GM12878 (cell line): ENCODE measurements around the gene M1AP. TPM values are rescaled to one million over a fixed set of nuclear protein-coding genes. Genes with fewer than 3 reads are reported as not detected.

Source experiments
- ATAC-seq: fragments of 200-7000 bp; cut with Tn5 transposase; 3 replicates; pipeline ENCODE4 v1.9.1; 2020; ENCODE audit warnings: mild to moderate bottlenecking, moderate library complexity
- BruUV-seq: library from RNA; stranded (reverse); fragments of 400-500 nt; replicated peaks from 2 replicates; lab custom pipeline; 2021; lab: Mats Ljungman, UMichigan
- CTCF ChIA-PET: fragments of 300-600 bp; sonication (Branson Sonifier 250); formaldehyde crosslinking; extraction: SDS; loops from one replicate; lab custom pipeline; 2021; ENCODE audit warnings: inconsistent platforms; lab: Yijun Ruan, JAX
- POLR2A ChIA-PET: fragments of 350-600 bp; formaldehyde crosslinking; extraction: SDS; loops from one replicate; lab custom pipeline; 2021; ENCODE audit warnings: inconsistent platforms; lab: Charles Lee
- RAD21 ChIA-PET: fragments of 300-600 bp; sonication (Branson Sonifier 250); formaldehyde crosslinking; loops from one replicate; lab custom pipeline; 2023; ENCODE audit warnings: antibody characterized with exemption; ENCODE audit not compliant: unreplicated experiment; lab: Charles Lee
- SMC1A ChIA-PET: fragments of 300-600 bp; sonication (Branson Sonifier 250); formaldehyde crosslinking; loops from one replicate; lab custom pipeline; 2023; ENCODE audit not compliant: unreplicated experiment, uncharacterized antibody; lab: Charles Lee
- DNase-seq: peaks from one replicate; pipeline ENCODE4 v3.0.0-alpha.2; 2011; ENCODE audit warnings: low read depth, low spot score
- FAIRE-seq: peaks from 3 replicates; lab custom pipeline; 2011; peaks lifted over from hg19 to GRCh38; lab: Jason Lieb, UNC
- H2AFZ ChIP-seq: 2 replicates; pipeline ENCODE4 v1.6.0; 2011; ENCODE audit warnings: low read depth, low read length, control low read depth; ENCODE audit not compliant: control insufficient read depth
- H3K27ac ChIP-seq: 2 replicates; pipeline ENCODE4 v1.5.1; 2011; ENCODE audit warnings: control low read depth; ENCODE audit not compliant: control insufficient read depth, insufficient read depth
- H3K27me3 ChIP-seq, 2 experiments: replicated peaks in 1 of 2; 2 replicates each; pipeline versions ENCODE4 v1.6.0 to v1.6.1; 2011; ENCODE audit warnings: low read length in 1 of 2; ENCODE audit not compliant: control insufficient read depth in 2 of 2, insufficient read depth in 2 of 2
- H3K36me3 ChIP-seq, 2 experiments: 2 replicates each; pipeline ENCODE4 v1.5.1; 2011; ENCODE audit warnings: low read length in 1 of 2; ENCODE audit not compliant: control insufficient read depth in 2 of 2, insufficient read depth in 2 of 2
- H3K4me1 ChIP-seq: 2 replicates; pipeline ENCODE4 v1.6.1; 2011; ENCODE audit warnings: mild to moderate bottlenecking, low read length, moderate library complexity, mixed read lengths; ENCODE audit not compliant: control insufficient read depth, insufficient read depth
- H3K4me2 ChIP-seq: 2 replicates; pipeline ENCODE4 v1.6.0; 2011; ENCODE audit warnings: control low read depth; ENCODE audit not compliant: control insufficient read depth, insufficient read depth
- H3K4me3 ChIP-seq: fragments of 200-600 bp; sonication (generic); 2 replicates; pipeline ENCODE4 v1.5.1; 2016
- H3K79me2 ChIP-seq: 2 replicates; pipeline ENCODE4 v1.6.0; 2011; ENCODE audit warnings: low read length; ENCODE audit not compliant: control insufficient read depth, insufficient read depth
- H3K9ac ChIP-seq: 2 replicates; pipeline ENCODE4 v1.8.0; 2011; ENCODE audit warnings: low read length, control low read depth, mixed read lengths; ENCODE audit not compliant: control insufficient read depth, insufficient read depth
- H3K9me3 ChIP-seq: replicated peaks from 3 replicates; pipeline ENCODE4 v1.5.1; 2011; ENCODE audit warnings: mild to moderate bottlenecking, low read length; ENCODE audit not compliant: control insufficient read depth, insufficient read depth
- H4K20me1 ChIP-seq: 2 replicates; pipeline ENCODE4 v1.6.0; 2011; ENCODE audit not compliant: control insufficient read depth, insufficient read depth
- CBFB ChIP-seq: IDR thresholded peaks from 2 replicates; pipeline ENCODE4 v1.6.1; 2016; ENCODE audit warnings: antibody characterized with exemption, low read depth
- E2F4 ChIP-seq: IDR thresholded peaks from 2 replicates; pipeline ENCODE4 v1.6.1; 2012; ENCODE audit warnings: low read depth, low read length, improper control_type of control experiment
- FOXM1 ChIP-seq: IDR thresholded peaks from 2 replicates; pipeline ENCODE4 v1.6.1; 2012; ENCODE audit warnings: low read depth, mild to moderate bottlenecking, inconsistent platforms, low read length, moderate library complexity
- GABPA ChIP-seq: IDR thresholded peaks from 2 replicates; pipeline ENCODE4 v1.6.1; 2014; ENCODE audit warnings: antibody characterized with exemption, low read depth, mild to moderate bottlenecking, inconsistent platforms
- GATAD2B ChIP-seq: fragments of 450-650 bp; conservative IDR thresholded peaks from 2 replicates; pipeline ENCODE4 v1.6.1; 2017; ENCODE audit warnings: low read depth, mild to moderate bottlenecking, moderate library complexity
- HCFC1 ChIP-seq: fragments of 150-350 bp; IDR thresholded peaks from 2 replicates; pipeline ENCODE4 v1.6.1; 2014; ENCODE audit warnings: low read length
- HSF1 ChIP-seq: fragments of 150-350 bp; IDR thresholded peaks from 2 replicates; pipeline ENCODE4 v1.6.1; 2014; ENCODE audit warnings: mild to moderate bottlenecking, low read depth, low read length
- LARP7 ChIP-seq: fragments of 450-650 bp; IDR thresholded peaks from 2 replicates; pipeline ENCODE4 v1.6.1; 2017; ENCODE audit warnings: mild to moderate bottlenecking
- MXI1 ChIP-seq: fragments of 150-350 bp; IDR thresholded peaks from 2 replicates; pipeline ENCODE4 v1.6.1; 2011; ENCODE audit warnings: low read depth, mild to moderate bottlenecking, inconsistent platforms, low read length, improper control_type of control experiment
- NR2C1 ChIP-seq: fragments of 450-650 bp; IDR thresholded peaks from 2 replicates; pipeline ENCODE4 v1.6.1; 2017; ENCODE audit warnings: antibody characterized with exemption, mild to moderate bottlenecking, moderate library complexity
- NRF1 ChIP-seq: conservative IDR thresholded peaks from 2 replicates; pipeline ENCODE4 v1.6.1; 2011; ENCODE audit warnings: mild to moderate bottlenecking, low read depth, low read length, improper control_type of control experiment
- RAD51 ChIP-seq: fragments of 450-650 bp; IDR thresholded peaks from 2 replicates; pipeline ENCODE4 v1.6.1; 2016; ENCODE audit warnings: moderate library complexity, mild to moderate bottlenecking, inconsistent platforms
- SIN3A ChIP-seq: IDR thresholded peaks from 2 replicates; pipeline ENCODE4 v1.6.1; 2012; ENCODE audit warnings: low read depth, low read length, improper control_type of control experiment
- STAT1 ChIP-seq: fragments of 450-650 bp; conservative IDR thresholded peaks from 2 replicates; pipeline ENCODE4 v1.6.1; 2014; ENCODE audit warnings: antibody characterized with exemption, mild to moderate bottlenecking
- USF2 ChIP-seq: IDR thresholded peaks from 2 replicates; pipeline ENCODE4 v1.6.1; 2011; ENCODE audit warnings: low read depth, low read length, improper control_type of control experiment, borderline replicate concordance
- ZBED1 ChIP-seq: IDR thresholded peaks from 2 replicates; pipeline ENCODE4 v1.6.1; 2016; ENCODE audit warnings: borderline replicate concordance
- ZNF217 ChIP-seq: fragments of 450-650 bp; IDR thresholded peaks from 2 replicates; pipeline ENCODE4 v1.6.1; 2017; ENCODE audit warnings: antibody characterized with exemption, mild to moderate bottlenecking
- ZSCAN29 ChIP-seq: fragments of 450-650 bp; IDR thresholded peaks from 2 replicates; pipeline ENCODE4 v1.6.1; 2017; ENCODE audit warnings: mild to moderate bottlenecking, moderate library complexity
- in situ Hi-C: fragments of 300-500 bp; cut with MboI; formaldehyde crosslinking; loops from 9 replicates; pipeline ENCODE4 v1.14.3; 2018; ENCODE audit warnings: mixed read lengths
- intact Hi-C: fragments of 100-400 bp; cut with micrococcal nuclease; formaldehyde crosslinking; loops from one replicate; pipeline ENCODE4 v1.14.2; 2022; ENCODE audit not compliant: unreplicated experiment
- polyA plus RNA-seq, 11 experiments: library from polyadenylated mRNA; depleted of rRNA in 4 of 11; unstranded in 6 of 11; stranded (reverse) in 5 of 11; fragments of >200 nt; fragmentation: Nextera tagmentation in 4 of 11; fragmentation: Illumina TruSeq in 1 of 11; extraction: Ambion mirVana in 4 of 11; extraction: Trizol in 1 of 11; gene quantifications; 1 replicate in 1 of 11; 2 replicates in 10 of 11; pipeline versions ENCODE4 v1.2.1 to v1.2.3, GENCODE V29; 2011 to 2016; ENCODE audit warnings: inconsistent platforms in 2 of 11, missing spikeins in 2 of 11, low read depth in 1 of 11
- total RNA-seq, 4 experiments: library from RNA; depleted of rRNA in 3 of 4; stranded (reverse); fragments of >200 nt in 3 of 4; fragmentation: Illumina TruSeq in 1 of 4; extraction: Trizol in 1 of 4; gene quantifications; 2 replicates each; pipeline versions ENCODE4 v1.2.1 to v1.2.3, GENCODE V29; 2013 to 2021

The M1AP gene
- total and polyA plus RNA-seq, 10 of the 15 experiments (the other 5 are each of a cell fraction or from before 2014, with no cell fraction given): 0.04 to 0.32 (median 0.16) TPM; not detected in 4

- Histone ChIP-seq H2AFZ (no peak overlapping the region), H3K9me3 (no peaks in the 10 kb centered on the region), H3K27me3 (no peaks in the 10 kb centered on the region), H3K9ac (no peak overlapping the region), H3K4me1 (no peaks in the 10 kb centered on the region), H4K20me1 (no peaks in the 10 kb centered on the region), H3K79me2 (no peaks in the 10 kb centered on the region), H3K36me3 (no peaks in the 10 kb centered on the region), H3K4me3 (no peak overlapping the region), H3K27ac (no peak overlapping the region), H3K4me2 (no peak overlapping the region)
- intact Hi-C loops: no loop called here
- SMC1A ChIA-PET: no interaction called here
- in situ Hi-C loops: no loop called here
- no peak for DNase-seq
- TF ChIP-seq CBFB: no peak
- TF ChIP-seq SIN3A: no peak
- no peak for TF ChIP-seq HCFC1
- no peak for TF ChIP-seq MXI1
- TF ChIP-seq NRF1: no peak
- TF ChIP-seq E2F4: no peak
- TF ChIP-seq FOXM1: no peak
- TF ChIP-seq GATAD2B: no peak
- TF ChIP-seq HSF1: no peak
- TF ChIP-seq USF2: no peak
- TF ChIP-seq ZSCAN29: no peak
- no peak for TF ChIP-seq STAT1
- no peak for TF ChIP-seq RAD51
- TF ChIP-seq GABPA: no peak
- no peak for TF ChIP-seq LARP7
- no peak for TF ChIP-seq ZNF217
- no peak for TF ChIP-seq ZBED1
- TF ChIP-seq NR2C1: no peak
- FAIRE-seq: no peak
- CTCF ChIA-PET: no interaction called here
- no peak for ATAC-seq
- BruUV-seq: no TSS peak
- POLR2A ChIA-PET: no interaction called here
- RAD21 ChIA-PET: no interaction called here
Observed at GRCh38 chr2:74671479-74671878, 23.3 kb upstream of the M1AP start.
